Fibroblast of skin of back (primary cell): ENCODE results near the gene MGAT5.

Experiments used
- DNase-seq: peaks from one replicate; pipeline ENCODE4 v3.0.0-alpha.2; 2013

MGAT5 gene

DNA sequence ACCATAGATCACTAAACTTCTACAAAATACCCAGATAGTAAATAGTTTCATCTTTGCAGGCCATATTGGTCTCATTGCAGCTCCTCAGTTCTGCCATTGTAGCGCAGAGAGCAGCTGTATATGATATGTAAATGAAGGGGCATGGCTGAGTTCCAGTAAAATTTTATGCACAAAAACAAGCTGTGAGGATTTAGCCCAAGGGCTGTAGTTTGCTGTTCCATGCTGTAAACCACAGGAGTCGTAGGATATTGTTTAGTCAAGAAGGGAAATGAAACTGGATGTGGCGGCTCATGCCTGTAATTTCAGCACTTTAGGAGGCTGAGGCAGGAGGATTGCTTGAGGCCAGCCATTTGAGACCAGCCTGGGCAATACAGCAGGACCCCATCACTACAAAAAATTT, 83.0 kb downstream of the MGAT5 start:
- DNase-seq = no peak

DNA sequence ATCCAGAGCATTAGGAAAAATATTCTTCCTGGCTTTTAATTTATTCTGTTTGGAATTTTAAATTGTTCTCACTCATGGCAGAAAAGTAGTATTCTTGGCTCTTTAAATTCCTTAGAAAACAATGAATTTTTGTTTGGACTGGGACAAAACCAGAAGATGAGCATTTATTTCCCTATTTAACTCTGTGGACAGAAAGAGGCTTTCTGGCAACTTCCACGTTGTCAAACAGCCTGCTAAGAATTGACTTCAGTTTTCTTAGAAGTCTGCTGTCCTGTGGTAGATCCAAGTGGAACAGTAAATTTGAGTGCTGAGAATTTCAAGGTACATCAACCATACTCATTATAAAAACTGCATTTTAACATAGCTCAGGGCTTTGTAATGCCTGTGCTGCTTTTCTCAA, 83.8 kb downstream of the MGAT5 start:
- no peak for DNase-seq

DNA sequence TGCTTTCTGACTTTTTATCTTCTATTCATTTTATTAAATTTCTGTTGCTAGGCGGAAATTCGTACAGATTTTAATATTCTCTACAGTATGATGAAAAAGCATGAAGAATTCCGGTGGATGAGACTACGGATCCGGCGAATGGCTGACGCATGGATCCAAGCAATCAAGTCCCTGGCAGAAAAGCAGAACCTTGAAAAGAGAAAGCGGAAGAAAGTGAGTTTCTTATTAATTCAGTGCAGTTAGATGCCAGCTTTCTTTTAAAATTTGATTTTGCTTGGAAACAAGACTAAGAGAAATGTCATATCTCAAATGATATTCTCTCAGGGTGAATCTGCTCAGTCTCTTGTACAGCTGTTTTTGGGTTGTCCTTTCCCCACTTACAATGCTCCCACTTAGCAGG, 84.3 kb downstream of the MGAT5 start:
- no peak for DNase-seq

DNA sequence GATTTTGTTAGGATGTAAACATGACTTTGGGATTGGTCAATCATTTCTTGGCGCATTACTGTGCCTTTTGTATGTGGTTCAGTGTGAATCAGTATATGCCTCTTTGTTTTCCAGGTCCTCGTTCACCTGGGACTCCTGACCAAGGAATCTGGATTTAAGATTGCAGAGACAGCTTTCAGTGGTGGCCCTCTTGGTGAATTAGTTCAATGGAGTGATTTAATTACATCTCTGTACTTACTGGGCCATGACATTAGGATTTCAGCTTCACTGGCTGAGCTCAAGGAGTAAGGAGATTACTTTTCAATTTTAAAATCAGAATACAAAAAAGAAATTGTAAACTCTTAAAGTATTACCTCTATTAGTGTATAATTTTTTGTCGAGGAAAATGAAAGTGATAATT, 87.6 kb downstream of the MGAT5 start:
- no peak for DNase-seq

DNA sequence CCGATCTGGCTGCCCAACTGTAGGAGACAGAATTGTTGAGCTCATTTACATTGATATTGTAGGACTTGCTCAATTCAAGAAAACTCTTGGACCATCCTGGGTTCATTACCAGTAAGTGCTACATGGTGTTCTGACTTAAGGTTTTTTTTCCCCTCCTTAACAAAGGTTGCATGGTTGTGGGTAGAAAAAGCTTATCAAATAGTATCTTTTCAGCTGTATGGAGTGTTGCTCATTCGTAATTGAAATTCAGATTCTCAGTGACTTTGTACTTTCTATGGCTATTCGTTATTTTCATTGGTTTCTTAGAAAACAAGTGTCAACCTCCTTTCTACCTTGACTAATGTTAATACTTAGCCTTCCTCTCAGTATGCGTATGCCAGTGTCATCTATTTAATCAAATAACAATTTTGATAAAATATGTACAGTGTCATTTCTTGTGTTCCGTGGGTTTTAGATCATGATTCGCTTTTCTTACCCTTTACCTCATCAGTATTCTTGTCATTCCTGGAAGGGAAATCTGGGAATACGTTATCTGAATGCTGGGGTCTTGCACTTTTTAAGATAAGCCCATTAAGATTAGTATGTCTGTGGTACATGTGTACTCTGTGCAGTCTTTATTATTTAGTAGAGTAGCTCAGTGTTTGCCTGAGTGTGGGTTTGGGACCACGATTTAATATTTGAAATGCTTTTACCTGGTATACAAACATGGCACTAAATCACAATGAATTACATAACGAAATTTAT, 91.3 kb downstream of the MGAT5 start:
- DNase-seq = no peak

DNA sequence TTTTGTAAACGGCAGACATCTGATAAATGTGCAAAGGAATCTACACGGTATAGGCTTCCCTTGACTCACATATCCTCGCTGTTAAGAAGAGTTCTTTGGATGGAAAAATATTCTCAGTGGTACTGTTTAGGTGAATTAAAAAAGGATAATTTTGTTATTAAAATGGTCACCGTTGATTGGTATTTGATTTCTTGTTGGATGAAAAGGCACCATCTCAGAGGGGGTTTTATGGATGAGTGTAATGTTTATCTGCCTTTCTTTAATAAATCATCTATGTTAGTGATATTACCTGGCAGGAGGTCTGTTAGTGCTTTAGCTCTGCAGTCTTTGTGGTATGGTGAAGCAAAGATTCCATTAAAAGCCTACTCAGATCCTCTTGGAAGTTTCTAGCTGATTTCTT, 92.3 kb downstream of the MGAT5 start:
- no peak for DNase-seq

DNA sequence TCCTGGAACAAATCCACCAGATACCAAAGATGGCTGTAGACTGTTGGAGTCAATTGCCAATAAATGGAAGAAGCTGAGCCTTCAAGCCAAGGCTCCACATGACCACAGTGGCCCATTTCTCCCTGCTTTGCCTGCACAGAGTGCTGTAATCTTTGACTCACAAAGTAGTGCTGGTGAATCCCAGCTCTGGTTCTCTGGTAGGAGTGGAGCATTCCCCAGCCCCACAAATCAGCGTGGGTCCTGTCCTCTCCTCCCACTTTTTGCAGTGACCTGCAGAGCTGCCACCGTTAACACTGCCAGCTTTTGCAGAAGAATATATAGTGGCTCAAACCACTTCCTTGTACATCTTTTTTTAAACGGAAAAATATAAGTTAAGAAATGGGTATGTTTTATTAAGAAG, 93.9 kb downstream of the MGAT5 start:
- DNase-seq = peak; percentile 46

DNA sequence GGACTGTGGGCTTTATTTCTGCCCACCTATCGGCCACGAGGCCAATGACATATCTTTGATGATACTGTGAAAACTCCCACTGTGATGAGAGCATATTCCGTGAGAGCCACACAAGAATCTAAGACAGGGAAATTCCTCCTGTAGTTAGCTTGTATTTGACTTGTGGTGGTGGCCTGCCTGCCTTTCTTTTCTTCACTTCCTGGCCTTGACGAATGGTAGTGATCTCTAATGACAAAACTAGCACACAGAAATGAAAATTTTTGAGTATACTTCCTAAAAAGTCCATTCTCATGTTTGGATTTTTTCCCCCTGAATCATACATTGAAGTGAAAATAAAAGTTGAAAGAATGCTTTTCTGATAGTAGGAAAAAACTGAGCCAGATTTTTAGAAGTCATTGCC, 94.4 kb downstream of the MGAT5 start:
- peak; percentile 74 for DNase-seq

DNA sequence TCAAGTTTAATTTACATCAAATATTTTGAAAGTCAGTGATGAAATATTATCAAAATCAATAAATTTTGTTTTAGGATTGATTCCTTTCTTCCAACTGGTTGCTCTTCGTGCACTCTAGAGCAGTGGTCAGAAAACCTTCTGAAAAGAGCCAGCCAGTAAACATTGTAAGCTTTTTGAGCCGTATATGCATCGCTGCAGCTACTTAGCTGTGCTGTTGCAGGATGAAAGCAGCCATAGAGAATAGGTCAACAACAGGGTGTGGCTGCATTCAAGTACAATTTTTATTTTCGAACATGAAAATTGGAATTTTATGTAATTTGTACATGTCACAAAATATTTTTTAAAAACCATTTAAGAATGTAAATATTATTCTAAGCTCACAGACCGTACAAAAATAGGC, 94.9 kb downstream of the MGAT5 start:
- peak; percentile 4 for DNase-seq

DNA sequence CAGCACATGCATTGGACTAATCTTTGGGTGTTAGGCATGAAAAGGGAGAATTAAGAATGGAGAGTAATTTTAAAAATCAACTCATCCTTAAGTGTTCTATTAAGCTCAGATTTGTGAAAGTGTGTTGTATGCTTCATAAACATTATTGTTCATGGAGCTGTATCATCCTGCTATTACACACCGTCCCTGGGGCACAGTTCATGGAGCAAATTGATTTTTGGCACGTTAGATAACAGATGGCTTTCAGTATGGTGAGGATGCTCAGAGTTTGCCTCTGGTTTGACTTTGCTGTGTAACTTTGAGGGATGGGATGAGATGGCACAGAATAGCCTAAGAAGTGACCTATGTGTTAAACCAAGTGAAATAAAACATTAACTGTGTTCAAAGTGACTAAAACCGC, 97.1 kb downstream of the MGAT5 start:
- no peak for DNase-seq

DNA sequence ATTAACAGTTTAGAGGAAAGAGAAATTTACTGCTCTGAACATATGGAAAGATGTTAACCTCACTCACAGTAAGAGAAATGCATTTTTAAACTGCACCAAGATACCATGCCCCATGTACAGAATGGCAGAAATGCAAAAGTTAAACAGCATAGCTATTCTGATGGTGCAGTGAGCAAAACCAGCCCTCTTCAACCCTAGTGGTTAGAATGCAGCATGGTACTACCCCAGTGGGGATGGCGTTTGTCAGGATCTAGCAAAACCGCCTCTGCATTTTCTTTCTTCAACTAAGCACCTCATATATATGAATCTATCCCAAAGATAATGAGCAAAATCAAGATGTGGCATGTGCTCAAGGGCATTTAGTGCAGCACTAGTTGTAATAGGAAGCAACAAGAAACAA, 98.0 kb downstream of the MGAT5 start:
- no peak for DNase-seq

DNA sequence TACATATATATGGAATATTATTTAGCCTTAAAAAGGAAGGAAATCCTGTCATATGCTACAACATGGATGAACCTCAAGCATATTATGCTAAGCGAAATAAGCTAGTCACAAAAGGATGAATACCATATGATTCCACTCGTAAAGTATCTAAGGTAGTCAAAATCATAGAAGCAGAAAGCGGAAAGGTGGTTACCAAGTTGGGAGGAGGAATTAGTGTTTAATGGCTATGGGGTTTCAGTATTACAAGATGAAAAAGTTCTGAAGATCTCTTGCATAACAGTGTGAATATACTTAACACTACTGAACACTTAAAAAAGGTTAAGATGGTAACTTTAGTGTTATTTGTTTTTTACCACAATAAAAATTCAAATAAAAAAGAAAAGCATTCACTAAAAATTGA, 99.0 kb downstream of the MGAT5 start:
- no peak for DNase-seq

DNA sequence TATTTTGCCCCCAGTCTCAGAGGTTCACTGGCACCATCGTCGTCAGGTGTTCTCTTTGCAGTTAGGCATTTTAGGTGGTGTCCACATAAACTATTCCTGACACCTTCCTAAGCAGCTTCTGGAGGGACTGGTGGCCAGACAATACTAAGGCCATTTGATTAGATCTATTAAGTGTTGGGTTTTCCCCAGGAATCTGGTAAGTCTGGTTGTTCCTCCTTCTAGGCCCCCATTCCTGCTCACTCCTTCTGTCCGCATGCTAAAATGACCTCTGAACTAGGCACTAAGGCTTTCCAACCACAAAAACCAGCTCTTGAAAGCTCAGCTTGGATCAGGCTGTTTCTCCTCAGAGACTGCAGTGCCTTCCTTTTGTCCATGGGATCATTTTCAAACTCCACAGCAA, 100.7 kb downstream of the MGAT5 start:
- no peak for DNase-seq

DNA sequence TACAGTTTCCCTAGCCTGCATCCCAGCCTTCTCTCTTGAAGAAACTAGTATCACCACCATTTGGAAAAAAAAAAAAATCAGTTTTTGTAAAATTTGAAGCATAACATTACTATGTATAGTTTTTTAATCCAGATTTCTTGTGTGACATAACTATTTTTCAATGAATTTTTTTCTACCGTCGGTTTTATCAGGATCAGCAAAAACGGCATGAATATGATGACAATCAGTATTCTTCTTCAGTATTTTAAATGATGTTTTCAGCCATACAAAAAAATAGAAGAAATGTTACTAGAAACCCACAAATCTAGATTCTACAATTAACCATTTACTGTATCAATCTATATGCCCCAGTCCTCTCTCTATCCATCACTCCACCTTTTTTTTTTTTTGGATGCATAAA, 103.9 kb downstream of the MGAT5 start:
- DNase-seq = no peak

DNA sequence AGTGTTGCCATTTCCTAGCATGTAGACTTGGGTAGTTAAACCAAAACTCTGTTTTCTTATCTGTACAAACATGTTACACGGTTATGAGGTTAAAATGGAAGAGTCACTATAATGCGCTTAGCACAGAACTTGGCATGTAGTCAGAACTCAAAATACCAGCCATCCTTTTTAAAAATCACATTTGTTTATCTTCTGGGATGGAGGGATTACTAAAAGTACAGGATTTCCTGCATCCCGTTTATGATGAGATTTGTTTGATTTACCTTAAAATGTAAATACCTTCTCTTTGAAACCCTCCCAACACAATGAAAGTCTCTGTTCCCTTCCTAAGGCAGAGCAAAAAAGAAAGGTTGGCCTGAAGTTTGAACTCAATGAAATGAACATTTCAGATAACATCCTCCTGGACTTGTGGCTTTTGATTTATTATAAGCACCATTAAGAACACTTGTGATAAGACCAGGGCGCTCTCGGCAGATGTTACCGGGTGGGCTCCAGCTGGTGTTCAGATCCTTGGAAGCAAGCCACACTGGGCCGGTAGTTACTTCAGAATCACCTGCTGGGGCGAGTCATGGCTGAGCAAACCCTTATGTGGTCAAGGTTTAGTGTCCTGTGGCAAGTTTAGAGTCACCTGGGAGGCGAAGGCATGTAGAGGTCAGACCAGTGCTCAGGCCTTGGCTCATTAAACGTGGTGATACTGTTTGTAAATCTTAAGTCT, 105.7 kb downstream of the MGAT5 start:
- no peak for DNase-seq

DNA sequence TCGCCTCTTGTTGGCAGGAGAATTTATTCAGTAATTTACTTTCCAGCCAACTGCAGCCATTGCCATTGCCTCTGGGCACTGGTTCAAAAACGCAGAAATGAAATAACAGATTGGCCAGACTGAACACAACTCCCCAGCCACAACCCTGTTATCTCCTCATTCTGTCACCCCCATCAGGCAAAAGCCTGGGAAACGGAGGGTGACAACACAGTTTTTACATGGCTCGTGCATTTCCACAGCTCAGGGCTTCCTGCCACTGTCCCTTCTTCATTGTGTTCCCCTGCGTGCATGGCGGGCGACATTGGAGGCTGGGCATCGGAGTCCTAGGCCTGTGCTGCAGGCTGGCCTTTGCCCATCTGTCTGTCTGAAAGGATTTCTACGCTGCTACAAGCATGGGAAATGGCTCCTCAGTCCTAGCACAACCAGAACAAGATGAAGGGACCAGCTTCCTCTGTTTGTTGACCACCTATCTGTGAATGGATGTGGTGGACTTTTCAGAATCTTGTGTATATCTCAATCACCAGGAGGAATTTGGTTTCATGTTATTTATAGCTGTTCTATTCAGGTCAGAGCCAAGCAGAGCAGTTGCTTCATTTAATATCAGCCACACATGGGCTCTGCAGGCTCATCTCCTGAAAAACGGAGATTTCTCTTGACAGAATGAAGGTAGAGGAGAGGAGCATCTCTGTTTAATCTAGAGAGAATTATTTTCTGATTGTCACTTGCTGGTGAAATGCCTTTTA, 107.0 kb downstream of the MGAT5 start:
- DNase-seq = no peak

DNA sequence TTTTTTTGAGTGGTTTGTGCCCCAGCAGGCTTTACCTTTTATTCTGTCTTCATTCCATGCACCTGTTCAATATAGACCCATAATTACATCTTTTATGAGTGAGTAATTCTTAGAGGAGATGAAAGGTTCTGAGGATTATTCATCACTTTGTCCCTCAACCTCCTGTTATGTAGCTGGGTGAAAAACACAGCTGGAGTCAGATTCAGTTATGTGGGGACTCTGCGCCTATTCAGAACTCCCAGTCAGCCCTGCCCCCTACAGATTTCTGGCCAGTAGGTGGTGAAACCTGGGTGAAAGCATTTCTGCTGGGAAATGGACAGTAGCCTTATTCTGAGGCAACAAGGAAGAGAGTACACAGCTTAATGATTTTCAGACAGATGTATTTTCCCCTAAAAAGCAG, 107.8 kb downstream of the MGAT5 start:
- no peak for DNase-seq

DNA sequence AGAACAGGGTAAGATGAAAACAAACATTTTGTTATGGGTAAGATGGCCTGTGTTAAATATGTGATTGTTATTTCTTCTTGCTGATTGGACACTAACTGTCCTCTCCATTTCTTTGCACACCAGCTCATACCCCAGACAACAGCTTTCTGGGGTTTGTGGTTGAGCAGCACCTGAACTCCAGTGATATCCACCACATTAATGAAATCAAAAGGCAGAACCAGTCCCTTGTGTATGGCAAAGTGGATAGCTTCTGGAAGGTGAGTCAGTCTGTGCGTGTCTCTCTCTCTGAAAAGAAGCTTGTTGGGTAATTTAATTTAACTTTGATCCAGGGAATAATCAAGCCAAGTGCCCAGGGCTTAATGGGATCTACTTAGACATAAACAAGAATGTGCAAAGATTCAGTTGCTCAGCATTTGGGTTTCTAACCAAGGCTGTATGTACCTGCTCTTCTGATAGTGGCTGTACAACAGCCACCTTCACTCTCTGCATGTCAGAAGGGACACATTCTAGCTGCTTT, 108.3 kb downstream of the MGAT5 start:
- DNase-seq = no peak

DNA sequence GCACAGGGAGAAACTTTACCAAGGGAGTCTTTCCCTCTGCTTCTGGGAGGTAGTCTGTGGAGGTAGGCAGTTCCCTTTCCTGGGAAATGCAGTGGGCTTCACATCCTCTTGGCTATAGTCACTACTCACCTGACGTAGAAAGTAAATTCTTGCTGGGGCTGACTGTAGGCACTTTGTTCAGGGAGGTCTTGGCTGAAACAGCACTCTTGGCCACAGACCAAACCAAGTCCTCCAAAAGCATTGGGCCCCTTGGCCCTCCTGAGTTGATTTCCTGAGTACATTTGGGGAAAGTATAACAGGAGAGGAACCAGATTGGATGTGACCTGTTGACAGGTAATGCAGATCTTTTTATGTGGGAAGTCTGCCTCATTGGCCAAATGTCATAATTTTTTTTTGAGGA, 108.9 kb downstream of the MGAT5 start:
- no peak for DNase-seq

DNA sequence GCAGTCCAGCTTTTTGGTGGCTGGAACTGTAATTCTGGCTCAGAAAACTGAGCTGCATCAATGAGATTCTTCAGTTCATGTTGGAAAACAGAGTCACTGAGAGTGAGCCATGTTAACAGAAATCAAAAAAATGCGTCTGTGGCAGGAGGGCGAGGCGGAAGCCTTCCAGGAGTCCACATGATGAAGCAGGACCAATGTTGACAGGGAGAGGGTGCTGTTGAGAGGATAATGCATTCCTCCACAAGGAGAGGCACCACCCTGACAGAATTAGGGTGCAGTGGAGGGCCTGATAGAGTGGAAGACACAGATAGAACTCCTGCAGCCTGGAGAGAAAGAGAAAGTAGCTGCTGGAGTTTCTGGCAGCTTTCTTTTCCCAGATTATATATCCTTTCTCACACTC, 111.5 kb downstream of the MGAT5 start:
- no peak for DNase-seq

DNA sequence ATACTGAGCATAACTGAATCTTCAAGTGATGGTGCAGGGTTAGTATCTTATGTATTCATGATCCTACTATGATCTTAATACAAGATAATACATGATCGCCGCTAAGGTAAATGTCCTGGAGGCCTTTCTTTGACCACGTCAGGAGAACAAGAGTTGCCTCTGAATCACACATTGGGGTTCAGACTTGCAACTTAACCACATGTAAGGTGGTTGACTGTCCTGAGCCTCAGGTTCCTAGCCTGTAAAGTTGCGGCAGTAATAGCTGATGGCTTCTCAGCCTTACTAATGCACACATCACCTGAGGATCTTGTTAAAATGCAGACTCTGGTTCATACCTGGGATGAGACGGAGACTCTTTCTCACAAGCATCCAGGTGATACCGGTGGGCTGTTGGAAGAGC, 112.5 kb downstream of the MGAT5 start:
- DNase-seq = no peak

DNA sequence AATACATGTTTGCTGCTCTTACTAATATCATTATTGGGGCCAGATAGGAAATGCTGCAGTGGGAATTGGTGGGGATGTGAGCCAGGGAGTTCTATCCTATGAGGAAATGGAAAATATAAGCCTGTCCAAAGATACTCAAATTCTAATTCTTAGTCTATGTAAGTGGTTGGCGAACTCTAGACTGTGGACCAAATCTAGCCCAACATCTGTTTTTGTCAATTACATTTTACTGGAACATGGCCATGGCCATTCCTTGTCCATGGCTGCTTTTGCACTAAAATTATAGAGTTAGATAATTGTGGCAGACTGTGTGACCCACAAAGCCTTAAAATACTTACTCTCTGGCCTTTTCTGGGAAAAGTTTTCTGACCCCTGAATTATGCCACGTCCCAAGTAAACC, 113.3 kb downstream of the MGAT5 start:
- no peak for DNase-seq

DNA sequence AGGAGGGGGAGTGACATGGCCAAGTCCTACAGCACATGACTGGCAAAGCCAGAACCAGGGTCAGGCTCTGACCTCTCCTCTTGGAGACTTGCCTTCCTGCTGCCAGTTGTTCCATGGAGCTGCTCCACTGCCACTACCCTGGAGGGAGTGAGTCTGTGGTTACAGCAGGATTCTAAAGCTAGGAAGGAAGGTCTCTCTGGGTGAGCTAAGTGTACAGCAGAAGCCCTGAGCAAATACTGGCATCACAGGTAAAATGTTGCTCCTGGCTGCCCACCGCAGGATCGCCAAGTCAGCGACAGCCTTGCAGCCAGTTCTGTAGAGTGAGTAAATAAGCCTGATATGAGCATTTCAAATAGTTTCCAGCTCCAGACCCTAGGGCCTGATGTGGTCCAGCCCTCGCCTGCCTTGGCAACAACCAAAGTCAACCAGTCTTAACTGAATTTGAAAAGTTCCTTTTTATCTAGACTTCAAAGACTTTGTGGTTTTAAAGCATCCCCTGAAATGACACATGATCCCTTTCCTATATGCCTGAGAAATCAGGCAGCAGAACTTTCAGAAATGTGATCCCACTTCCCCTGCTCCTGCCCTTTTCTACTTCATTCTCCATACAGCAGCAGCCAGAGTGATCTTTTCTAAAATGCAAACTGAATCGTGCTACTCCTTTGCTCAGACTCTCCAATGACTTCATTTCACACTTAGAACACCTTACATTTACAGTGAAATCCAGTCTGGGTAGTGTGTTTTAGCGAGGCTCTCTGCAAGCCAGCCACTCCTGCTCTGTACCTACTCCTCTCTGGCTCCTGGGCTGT, 114.3 kb downstream of the MGAT5 start:
- DNase-seq = no peak
